Breast epithelium (tissue), 4 donors: ENCODE data around the gene MRFAP1L1. TPM values are rescaled to one million over a fixed set of nuclear protein-coding genes. Genes with fewer than 3 reads are reported as not detected.
A peak's percentile ranks its signal among the peaks of the same experiment; 100 is the strongest.

Experiments used
- DNase-seq, 2 donors: peaks; one replicate each; pipeline ENCODE4 v3.0.0-alpha.2; 2019; ENCODE audit warnings: low spot score in 2 of 2
- H3K27ac ChIP-seq, 2 donors: fragments of 200-600 bp; sonication (generic) in 1 of 2; one replicate each; pipeline ENCODE4 v1.5.1; 2016 to 2019; ENCODE audit warnings: mild to moderate bottlenecking in 1 of 2
- H3K27me3 ChIP-seq, 2 donors: fragments of 200-600 bp; sonication (generic) in 1 of 2; one replicate each; pipeline versions ENCODE4 v1.5.1 to v1.6.0; 2017 to 2019; ENCODE audit warnings: control low read depth in 1 of 2, mild to moderate bottlenecking in 1 of 2
- H3K36me3 ChIP-seq: fragments of 200-600 bp; one replicate; pipeline ENCODE4 v1.5.1; 2019
- H3K4me1 ChIP-seq, 2 donors: fragments of 200-600 bp; sonication (generic); one replicate each; pipeline ENCODE4 v1.5.1; 2016 to 2019; ENCODE audit warnings: control low read depth in 1 of 2
- H3K4me3 ChIP-seq, 3 donors: fragments of 200-600 bp; sonication (generic); 1 replicate in 2 of 3; 2 replicates in 1 of 3; pipeline ENCODE4 v1.5.1; 2016 to 2019; ENCODE audit warnings: mild to moderate bottlenecking in 3 of 3, moderate library complexity in 2 of 3
- H3K9me3 ChIP-seq, 2 donors: fragments of 200-600 bp; sonication (generic) in 1 of 2; one replicate each; pipeline ENCODE4 v1.5.1; 2016 to 2019; ENCODE audit warnings: control low read depth in 1 of 2
- POLR2A ChIP-seq: fragments of 450-650 bp; IDR thresholded peaks from one replicate; pipeline ENCODE4 v1.6.1; 2016; ENCODE audit warnings: antibody characterized with exemption, mild to moderate bottlenecking, moderate library complexity
- POLR2AphosphoS5 ChIP-seq, 3 donors: sonication (generic); formaldehyde crosslinking; IDR thresholded peaks; one replicate each; pipeline ENCODE4 v1.6.1; 2017; ENCODE audit warnings: antibody characterized with exemption in 3 of 3
- intact Hi-C: fragments of 100-400 bp; cut with DNase I; formaldehyde crosslinking; loops from one replicate; pipeline ENCODE4 v1.15.1; 2023; ENCODE audit warnings: low total_unique reads
- total RNA-seq, 3 donors: library from RNA; depleted of rRNA; stranded (reverse); fragments of >200 nt; gene quantifications; one replicate each; pipeline ENCODE4 v1.1.0, GENCODE V29; 2016
- TF ChIP-seq, protein P1 (sequence below), 3 donors: fragments of 450-650 bp; IDR thresholded peaks; one replicate each; pipeline ENCODE4 v1.5.1; 2016 to 2017; ENCODE audit warnings: antibody characterized with exemption in 3 of 3, mild to moderate bottlenecking in 3 of 3, moderate library complexity in 3 of 3

Gene MRFAP1L1
- total RNA-seq, 3 donors from 2014 or later, result 48.0 to 78.0 (median 70.1) TPM

DNA sequence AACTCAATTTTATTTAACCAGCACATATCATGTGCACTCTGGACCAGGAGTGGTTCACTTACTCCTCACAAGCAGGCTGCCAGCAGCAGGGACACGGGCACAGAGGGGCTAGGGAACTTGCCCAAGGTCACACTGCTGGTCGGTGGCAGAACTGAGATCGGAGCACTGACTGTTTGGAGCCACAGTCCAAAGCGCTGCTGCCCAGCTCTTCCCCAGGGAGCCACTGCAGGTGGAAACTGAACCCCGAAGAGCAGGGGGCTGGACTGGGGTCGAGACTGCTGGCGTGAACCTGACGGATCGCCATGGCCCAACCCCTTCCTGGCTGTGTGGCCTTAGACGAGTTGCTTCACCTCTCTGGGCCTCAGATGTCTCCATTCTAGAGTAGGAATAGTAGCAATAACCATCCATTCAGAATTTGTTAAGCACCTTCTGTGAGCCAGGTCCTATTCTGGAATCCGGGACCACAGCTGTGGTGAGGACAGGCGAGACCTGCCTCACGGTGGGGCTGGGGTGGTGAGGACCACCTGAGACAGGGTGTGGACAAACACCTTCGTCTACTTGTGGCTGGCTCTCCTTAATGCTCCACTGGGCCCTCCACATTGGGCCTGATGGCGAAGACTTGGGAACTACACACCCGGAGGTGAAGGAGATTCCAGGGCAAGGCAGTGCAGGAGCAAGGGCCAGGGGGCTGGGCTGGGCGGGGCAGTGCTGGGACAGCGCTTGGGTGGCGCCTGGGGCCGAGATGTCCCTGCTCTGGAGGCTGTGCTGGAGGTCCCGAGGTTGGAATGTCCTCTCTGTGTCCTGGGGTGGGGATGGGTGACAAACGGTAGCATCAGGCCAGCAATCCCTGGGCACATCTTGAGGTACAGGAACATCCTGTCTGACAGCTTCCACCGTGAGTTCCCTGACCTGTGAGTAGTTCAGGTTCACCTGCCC, 40.9 kb upstream of the MRFAP1L1 start:
- peak overlapping the region; percentile 79 to 89 for H3K27ac ChIP-seq
- no peak overlapping the region for H3K4me3 ChIP-seq
- H3K27me3 ChIP-seq, result no peaks in the 10 kb centered on the region
- no peaks in the 10 kb centered on the region for H3K9me3 ChIP-seq
- H3K36me3 ChIP-seq, result no peaks in the 10 kb centered on the region
- intact Hi-C loops, result no loop called here
- peak; percentile 69 to 78 for DNase-seq
- peaks cover 19 to 27% of the 10 kb centered on the region in 2 donors for H3K4me1 ChIP-seq
- TF ChIP-seq, protein P1, sequence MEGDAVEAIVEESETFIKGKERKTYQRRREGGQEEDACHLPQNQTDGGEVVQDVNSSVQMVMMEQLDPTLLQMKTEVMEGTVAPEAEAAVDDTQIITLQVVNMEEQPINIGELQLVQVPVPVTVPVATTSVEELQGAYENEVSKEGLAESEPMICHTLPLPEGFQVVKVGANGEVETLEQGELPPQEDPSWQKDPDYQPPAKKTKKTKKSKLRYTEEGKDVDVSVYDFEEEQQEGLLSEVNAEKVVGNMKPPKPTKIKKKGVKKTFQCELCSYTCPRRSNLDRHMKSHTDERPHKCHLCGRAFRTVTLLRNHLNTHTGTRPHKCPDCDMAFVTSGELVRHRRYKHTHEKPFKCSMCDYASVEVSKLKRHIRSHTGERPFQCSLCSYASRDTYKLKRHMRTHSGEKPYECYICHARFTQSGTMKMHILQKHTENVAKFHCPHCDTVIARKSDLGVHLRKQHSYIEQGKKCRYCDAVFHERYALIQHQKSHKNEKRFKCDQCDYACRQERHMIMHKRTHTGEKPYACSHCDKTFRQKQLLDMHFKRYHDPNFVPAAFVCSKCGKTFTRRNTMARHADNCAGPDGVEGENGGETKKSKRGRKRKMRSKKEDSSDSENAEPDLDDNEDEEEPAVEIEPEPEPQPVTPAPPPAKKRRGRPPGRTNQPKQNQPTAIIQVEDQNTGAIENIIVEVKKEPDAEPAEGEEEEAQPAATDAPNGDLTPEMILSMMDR (IDR thresholded peaks at IDR 0.05), result no peak
- peak in 2 of 3 donors; percentile 9 to 26 for TF ChIP-seq POLR2AphosphoS5 (IDR thresholded peaks at IDR 0.05)

DNA sequence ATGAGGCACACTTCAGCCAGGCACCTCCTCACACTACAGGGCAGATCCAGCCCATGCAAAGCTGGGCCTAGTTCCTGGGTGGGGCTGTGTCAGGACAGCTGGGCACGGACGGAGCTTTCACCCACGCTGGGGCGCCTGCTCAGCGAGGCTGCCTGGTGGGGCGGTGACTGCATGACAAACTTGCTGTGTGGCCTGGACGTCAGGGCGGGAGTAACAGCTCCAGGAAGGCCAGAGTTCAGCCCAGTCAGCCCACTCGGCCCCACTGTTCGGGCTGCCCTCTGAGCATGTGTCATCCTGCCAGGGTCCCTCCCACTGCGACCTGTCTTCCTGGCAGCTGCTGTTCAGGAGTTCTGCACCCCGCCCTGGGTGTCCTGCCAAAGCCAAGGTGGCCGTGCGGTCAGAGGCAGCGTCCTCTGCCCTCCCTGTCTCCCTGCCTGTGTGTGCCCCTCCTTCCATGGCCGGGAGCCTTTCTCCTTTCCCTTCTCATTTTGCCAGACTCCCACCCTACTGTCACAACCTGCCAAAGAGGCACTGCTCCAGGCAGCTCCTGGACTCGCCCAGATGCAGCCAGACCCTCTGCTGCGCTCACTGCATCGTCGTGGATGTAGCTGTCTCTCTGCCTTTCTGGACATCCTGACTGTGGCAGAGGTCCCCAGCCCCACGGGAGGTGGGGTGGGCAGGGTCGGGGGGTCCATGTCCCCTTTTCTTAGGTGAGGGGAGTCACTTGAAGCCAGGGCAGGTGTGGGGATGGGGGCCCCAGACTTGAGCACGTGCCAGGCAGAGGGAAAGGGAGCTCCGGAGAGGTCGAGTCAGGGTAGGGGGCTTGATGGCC, 39.9 kb upstream of the MRFAP1L1 start:
- intact Hi-C loops, result no loop called here
- H3K27ac ChIP-seq, result peak overlapping the region; percentile 79 to 89
- H3K9me3 ChIP-seq, result no peaks in the 10 kb centered on the region
- H3K27me3 ChIP-seq, result no peaks in the 10 kb centered on the region
- peaks cover 19 to 27% of the 10 kb centered on the region in 2 donors for H3K4me1 ChIP-seq
- no peaks in the 10 kb centered on the region for H3K36me3 ChIP-seq
- peak; percentile 73 to 89 for DNase-seq
- TF ChIP-seq, protein P1 (IDR thresholded peaks at IDR 0.05), result no peak
- no peak for TF ChIP-seq POLR2A
- TF ChIP-seq POLR2AphosphoS5 (IDR thresholded peaks at IDR 0.05), result peak in 2 of 3 donors; percentile 32 to 35
- peak overlapping the region in 1 of 3 donors; percentile 43 for H3K4me3 ChIP-seq

DNA sequence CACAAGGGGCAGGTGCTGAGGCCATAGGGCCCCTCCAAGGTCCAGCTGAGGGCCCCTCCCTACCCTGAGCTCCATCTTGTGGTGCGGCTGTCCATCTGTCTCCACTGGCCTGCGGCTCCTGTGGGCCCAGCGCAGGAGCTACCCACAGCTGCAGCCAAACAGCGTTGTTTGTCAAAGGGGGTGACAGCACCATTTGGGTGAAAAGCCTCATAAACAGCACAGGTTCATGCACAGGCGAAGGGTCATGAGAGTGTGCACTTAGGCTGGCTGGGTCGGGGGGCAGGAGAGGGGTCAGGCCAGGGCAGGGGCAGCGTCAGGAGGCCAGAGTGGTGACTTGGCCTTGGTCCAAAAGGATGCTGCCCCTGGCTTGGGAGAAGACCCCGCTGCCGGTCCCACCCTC, 38.6 kb upstream of the MRFAP1L1 start:
- Histone ChIP-seq H3K36me3 (no peaks in the 10 kb centered on the region), H3K4me1 (peaks cover 19 to 27% of the 10 kb centered on the region in 2 donors), H3K27ac (peak overlapping the region; percentile 76 to 85), H3K27me3 (no peaks in the 10 kb centered on the region), H3K4me3 (no peak overlapping the region), H3K9me3 (no peaks in the 10 kb centered on the region)
- TF ChIP-seq, protein P1 (IDR thresholded peaks at IDR 0.05), result no peak
- TF ChIP-seq POLR2A (no peak), POLR2AphosphoS5 (IDR thresholded peaks at IDR 0.05) (no peak)
- intact Hi-C loops, result no loop called here
- DNase-seq, result no peak

DNA sequence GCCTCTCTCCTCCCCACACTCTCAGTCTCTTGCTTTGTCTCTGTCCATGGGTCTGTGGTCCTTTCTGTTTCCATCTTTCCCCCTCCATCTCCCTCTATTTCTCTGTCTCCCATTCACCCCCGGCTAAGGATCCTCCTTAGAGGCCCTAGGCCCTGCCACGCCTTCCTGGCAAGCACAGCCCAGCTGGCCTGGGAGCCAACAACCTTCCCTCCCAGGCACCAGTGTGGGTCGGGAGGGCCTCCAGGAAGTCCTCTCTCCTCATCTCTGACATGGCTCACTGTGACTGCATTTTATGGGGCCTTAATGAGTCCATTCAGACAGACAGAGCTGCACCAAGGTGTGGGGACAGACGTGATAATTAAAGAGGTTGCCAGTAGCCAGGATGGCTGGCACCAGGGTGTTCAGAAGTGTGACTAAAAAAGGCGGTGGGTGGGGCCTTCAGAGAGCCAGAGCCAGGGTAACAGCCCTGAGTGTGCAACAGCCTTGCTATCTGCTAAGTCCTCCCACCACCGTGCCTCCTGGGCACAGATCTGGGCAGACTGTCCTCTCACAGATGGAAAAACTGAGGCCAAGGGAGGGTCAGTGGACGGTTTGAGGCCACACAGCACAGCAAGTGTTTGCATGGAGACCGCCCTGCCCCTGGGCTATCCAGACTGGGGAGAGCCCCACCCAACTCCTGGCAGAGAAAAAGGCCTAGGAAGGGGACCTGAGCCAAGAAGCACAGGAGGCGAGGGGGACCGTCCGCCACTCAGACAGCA, 37.8 kb upstream of the MRFAP1L1 start:
- Histone ChIP-seq H3K36me3 (no peaks in the 10 kb centered on the region), H3K4me3 (peak overlapping the region in 2 of 3 donors; percentile 11 to 18), H3K4me1 (peaks cover 19 to 27% of the 10 kb centered on the region in 2 donors), H3K27me3 (no peaks in the 10 kb centered on the region), H3K9me3 (no peaks in the 10 kb centered on the region), H3K27ac (peak overlapping the region; percentile 76 to 85)
- intact Hi-C loops, result no loop called here
- peak in 1 of 2 donors; percentile 64 for DNase-seq
- TF ChIP-seq, protein P1 (IDR thresholded peaks at IDR 0.05), result no peak
- TF ChIP-seq POLR2AphosphoS5 (IDR thresholded peaks at IDR 0.05) (no peak), POLR2A (no peak)
